CD1c-positive myeloid dendritic cell (primary cell): Measurements from ENCODE around the gene RAP2B.
"Not testable (repeated sequence)": the region's sequence is repeated elsewhere in the genome, so short reads cannot be mapped to it uniquely, and the experiment has no call there.

ENCODE experiments used
- DNase-seq: peaks from one replicate; pipeline ENCODE4 v3.0.0-alpha.2; 2016; ENCODE audit errors: extremely low spot score

The RAP2B gene

DNA sequence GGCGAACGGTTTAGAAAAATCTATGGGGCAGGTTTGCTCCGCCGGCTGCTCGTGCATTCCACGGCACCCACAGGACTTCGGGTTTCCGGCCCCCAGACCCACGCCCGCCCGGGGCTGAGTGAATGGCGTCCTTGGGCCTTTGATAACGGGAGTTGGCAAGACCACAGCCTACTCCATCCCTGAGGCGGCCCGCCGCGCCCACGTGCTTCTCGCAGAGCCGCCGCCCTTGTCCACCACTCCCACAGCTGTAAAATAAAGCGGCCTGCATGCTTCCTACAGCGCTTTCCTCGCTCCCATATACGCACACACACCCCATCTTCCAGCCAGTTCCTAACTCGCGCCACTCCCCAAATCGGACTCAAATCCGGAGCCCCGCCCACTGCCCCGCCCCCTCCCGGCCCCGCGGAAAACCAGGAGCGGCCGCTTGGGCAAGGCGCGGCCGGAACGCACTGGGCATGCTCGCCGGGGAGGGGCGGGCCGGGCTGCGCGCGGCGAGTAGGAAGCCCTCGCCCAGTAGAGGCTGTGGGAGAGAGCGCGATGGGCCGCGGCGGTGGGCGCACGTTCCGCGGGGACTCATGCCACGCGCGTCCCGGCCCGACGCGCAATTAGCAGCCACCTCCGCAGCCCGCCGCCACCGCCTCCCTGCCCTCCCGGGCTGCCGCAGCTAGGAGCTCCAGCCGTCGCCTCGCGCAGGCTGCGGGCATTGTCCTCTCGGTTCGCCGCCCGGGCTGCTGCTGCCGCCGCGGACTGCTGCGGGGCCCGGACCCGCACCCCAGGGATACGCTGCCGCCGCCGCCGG, at the start of gene RAP2B:
Gene RAP2B (plus strand): TSS at position 513 of the 799 bp plus-strand sequence. CDS start 468 bp downstream, outside the sequence.
- DNase-seq = peak; percentile 98

DNA sequence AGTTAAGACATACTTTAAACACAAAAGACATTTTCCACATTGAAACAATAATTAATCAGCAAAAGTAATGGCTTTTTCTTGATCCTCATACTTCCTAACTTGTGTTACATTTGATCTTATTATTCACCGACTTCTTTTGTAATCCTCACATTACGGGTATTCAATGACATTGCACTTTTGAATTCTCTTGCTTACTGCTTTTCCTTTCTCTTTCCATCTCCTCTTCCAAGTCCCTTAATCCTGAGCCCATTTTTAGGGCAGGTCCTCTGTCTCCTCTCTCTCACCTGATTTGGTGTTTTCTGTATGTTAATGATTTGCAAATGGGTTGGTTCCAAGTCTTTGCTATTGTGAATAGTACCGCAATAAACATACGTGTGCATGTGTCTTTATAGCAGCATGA, 48.5 kb upstream of the RAP2B start:
- DNase-seq = no peak

DNA sequence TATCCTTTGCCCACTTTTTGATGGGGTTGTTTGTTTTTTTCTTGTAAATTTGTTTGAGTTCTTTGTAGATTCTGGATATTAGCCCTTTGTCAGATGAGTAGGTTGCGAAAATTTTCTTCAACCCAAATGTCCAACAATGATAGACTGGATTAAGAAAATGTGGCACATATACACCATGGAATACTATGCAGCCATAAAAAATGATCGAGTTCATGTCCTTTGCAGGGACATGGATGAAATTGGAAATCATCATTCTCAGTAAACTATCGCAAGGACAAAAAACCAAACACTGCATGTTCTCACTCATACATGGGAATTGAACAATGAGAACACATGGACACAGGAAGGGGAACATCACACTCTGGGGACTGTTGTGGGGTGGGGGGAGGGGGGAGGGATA, 47.8 kb upstream of the RAP2B start:
- not testable (repeated sequence) for DNase-seq

DNA sequence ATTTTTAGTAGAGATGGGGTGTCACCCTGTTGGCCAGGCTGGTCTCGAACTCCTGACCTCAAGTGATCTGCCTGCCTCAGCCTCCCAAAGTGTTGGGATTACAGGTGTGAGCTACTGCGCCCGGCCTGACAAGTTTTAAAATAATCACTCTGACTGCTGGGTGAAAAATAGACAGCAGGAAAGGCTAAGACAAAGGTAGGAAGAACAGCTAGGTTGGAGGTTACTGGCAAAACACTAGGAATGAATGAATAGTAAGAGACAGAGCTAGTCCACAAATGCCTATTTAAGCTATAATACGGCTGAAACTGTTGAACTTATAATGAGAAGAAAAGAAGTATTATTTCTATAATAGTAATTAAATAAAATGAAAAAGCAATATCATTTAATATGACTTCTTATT, 46.7 kb upstream of the RAP2B start:
- DNase-seq = no peak

DNA sequence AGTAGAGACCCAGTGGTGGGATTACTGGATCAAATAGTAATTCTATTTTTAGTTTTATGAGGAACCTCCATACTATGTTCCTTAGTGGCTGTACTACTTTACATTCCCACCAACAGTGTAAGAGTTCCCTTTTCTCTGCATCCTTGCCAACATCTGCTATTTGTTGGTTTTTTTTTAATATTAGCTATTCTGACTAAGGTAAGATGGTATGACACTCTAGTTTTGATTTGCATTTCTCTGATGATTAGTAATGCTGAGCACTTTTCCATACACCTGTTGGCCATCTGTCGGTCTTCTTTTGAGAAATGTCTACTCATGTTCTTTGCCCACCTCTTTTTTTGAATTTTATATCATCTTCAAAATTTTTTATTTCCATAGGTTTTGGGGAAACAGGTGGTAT, 34.2 kb upstream of the RAP2B start:
- DNase-seq = peak; percentile 36

DNA sequence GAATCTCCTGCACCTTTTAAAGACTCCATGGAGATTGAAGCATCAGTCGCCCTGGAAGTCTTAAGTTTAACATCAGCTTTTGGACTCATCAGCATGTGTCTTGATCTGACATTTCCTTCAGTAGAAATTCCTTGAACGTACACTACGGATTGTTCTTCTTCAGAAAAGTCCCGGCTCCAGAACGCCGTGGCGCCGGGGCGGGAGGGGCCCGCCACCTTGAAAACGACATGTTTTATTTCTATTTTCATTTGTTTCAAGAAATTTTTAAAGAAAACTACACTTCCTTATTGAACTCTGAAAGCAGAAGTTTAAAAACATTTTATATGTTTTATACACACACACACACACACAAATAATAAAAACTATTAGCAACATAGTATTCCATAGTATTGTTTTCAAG, 32.6 kb upstream of the RAP2B start:
- DNase-seq = no peak

DNA sequence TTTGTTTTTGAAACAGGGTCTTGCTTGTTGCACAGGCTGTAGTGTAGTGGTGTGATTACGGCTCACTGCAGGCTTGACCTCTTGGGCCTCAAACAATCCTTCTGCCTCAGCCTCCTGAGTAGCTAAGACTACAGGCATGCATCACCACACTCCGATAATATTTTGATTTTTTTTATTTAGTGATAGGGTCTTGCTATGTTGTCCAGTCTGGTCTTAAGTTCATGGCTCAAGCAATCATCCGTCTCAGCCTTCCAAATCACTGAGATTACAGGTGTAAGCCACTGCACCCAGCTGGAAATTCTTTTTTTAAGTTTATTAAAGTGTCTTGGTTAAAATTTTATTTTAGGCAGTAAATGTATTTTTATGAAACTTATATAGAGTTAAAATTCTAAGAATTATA, 32.2 kb upstream of the RAP2B start:
- no peak for DNase-seq

DNA sequence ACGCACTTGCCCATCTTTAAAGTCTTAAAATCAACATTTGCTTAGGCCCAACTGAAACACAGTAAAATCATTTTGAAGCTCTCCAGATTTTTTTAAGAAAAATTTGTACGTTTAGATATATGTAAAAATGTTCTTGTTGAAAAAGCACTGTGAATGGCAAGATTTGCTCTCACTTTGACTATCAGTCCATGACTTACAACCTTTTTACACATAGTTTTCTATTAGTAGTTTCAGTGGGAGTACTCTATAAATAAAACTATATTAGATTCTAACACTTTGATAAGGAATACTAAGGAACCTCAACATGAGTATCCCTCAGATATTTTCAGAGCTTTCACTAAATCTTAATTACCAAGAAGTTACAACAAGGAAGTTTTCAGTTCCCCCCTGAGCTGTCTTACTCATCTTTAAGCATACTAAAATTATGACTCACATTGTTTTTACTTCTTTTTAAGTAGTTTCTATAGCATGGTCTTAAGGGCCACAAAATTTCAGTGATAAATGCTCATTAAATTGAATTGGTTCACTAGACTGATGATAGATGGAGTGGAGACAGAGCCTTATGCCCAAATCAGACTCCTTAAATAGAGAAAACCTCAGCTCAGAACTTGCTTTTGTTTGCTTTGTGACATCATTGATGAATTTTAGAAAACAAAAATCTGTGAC, 31.6 kb upstream of the RAP2B start:
- DNase-seq = peak; percentile 83

DNA sequence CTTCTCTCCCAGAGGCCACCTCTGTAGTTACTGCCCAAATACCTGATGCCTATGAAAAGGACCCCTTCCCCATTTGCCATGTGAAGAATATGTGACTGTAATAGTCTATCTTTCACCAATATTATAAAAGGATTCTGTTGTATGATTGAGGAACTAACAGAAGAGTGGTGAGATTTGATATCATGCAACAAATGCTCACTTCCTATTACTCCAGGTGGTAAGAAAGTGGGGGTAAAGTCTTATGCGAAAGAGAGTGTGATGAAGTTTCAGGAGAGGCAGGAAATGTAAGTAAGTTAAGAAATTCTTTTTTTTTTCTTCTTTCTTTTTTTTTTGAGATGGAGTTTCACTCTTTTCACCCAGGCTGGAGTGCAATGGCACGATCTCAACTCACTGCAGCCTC, 24.4 kb upstream of the RAP2B start:
- DNase-seq = peak; percentile 65

DNA sequence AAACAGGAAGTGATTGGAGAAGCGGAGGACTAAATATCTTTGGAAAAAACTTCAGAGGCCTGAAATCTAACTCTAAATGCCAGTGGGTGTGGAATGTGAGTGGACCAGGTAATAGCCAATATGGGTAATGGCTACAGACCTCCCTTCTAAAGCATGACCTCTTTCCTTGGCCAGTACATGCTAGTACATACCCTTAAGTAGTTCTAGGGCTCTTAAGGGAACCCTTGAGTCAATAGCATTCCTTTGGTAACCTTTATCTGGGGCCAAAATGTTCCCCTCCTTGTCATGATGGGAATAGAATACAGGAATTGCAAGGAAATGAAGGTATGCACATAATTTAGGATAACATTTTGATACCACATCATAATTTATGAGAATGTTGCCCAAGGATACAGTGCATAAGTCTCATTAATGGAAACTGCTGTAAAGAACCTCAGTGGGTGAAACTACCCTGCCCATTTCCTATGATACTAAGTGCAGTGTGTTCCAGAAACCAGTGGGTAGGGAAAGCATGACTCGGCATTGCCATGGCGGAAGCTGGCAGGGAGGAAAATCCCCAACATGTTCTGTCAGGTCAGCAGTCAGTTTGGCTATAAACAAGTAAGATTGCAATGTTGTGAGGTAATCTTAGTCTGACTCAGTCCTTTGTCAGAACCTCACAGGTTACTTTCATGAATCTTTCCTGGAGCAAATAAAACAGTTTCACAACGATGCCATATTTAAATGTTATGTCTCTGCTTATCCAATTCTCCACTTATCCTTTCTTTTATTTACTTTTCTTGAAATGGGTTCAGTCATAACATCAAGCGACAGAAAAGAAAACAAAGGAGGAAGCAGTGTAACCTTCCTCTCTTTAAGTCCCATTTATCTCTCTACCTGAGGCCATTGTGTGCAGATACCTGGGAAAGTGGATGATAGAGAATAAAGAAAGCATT, 23.5 kb upstream of the RAP2B start:
- peak; percentile 90 for DNase-seq

DNA sequence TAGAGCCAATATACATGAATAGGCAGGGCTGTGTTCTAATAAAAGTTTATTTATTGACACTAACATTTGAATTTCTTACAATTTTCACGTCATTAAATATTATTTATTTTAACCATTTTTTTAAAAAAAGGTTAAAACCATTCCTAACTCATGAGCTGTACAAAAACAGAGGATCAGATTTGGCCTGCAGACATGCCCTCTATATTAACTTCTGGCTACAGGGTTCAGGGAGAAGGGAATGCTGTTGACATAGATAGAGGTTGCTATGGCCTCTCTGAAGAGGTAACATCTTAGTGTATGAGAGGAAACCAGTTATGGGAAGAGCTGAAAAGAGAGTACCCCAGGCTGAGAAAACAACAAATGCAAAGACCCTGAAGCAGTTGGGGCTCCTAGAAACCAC, 19.1 kb upstream of the RAP2B start:
- DNase-seq = no peak

DNA sequence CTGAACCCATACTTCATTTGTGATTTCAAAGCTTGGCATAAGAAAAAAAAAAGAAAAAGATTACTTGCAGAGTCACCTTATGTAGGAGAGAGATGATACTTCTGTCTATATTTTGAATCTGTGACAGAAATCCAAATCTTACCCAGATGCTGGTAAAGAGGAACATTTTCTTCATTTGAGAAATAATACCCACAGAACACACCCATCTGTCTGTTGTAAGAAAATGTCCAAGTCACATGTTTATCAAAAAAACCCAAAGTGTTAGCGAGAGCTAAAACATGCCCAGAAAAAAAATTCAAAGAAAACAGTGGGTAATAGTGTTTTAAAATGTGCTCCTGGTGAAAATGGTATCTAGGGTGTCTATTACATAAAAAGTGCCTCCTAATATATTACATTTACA, 18.0 kb upstream of the RAP2B start:
- DNase-seq = no peak

DNA sequence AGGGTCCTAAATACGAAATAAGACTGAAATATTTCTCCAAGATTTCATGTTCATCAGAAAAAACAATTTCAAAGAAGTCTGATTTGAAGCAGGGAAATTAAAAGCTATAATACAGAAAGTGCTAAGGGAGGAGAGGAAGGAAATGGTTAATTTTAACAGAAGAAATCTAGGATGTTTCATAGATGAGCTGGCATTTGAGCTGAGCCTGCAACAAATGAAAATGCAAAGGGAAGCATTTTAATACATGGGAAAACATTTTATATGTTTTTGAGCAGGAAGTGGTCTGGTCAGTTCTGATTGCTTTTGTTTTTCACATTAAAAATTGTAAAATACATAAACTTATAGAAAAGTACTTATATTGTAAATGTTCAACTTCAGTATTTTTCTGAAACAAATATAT, 17.2 kb upstream of the RAP2B start:
- no peak for DNase-seq

DNA sequence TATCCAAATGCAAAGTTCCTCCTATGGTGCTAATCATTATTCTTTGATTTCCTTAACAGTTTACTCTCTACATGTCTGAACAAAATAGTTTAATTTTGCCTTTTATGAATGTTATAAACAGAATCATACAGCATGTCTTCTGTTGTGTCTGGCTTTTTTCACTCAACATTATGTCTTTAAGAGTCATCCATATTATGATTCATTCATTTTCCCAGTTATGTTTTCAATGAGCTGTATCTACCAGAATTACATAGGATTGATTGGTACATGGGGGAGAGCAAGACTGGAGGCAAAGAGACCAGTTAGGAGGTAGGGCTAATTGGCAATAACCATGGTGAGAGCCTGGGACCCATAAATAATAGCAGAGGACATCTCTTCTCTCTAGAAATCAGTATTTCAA, 16.6 kb upstream of the RAP2B start:
- no peak for DNase-seq

DNA sequence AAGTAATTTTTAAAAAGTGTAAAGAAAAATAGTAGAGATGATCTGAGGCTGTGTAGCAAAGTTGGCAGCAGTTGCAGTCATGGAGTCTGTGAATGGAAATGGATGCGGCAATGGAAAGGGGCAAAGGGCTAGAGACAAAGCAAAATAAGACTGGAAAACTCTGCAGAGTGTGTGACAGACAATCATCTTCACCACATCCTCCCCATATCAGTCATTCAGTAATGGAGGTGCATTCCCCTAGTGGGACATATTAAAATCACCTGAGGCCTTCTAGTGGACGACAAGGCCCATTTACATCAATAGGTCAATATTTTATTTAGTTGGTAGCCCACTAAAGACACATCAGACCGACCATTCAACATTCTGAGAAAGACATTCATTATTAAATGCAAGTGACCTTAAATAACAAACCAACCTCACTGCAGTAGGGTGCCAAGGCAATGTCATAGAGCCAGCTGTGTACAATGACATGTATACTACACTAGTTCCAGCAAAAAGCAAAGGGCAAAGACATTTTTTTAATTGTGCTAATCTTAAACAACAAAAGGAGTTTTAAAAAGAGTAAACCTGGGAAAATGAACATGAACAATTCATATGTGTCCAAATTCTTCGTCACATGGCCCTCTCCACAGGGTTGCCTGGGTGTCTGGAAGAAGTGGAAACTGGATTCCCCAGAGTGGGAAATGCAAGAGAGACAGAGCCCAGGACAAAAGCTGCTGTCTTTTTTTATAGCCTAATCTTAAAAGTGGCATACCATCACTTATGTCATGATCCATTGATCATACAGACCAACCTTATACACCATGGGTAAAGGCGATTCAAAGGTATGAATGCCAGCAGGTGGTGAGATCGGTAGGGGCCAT, 15.6 kb upstream of the RAP2B start:
- DNase-seq = no peak

DNA sequence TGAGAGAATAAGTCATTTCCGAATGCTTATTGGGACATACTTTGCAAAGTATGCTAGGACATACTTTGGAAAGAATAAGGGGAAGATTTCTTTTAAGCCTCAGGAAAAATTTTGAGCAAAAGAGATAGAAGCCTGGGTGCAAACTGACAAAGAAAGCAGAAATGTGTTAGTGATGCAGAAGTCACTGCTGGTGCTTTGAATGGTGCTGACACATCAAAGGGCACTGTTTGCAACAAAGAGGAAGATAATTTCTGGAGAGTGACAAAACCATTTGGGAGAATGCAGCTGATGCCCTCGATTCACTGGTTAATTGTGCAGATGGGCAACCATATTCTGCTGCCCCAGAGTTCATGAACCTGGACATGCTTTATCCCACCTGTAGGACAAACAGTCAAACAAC, 11.0 kb upstream of the RAP2B start:
- DNase-seq = peak; percentile 51

DNA sequence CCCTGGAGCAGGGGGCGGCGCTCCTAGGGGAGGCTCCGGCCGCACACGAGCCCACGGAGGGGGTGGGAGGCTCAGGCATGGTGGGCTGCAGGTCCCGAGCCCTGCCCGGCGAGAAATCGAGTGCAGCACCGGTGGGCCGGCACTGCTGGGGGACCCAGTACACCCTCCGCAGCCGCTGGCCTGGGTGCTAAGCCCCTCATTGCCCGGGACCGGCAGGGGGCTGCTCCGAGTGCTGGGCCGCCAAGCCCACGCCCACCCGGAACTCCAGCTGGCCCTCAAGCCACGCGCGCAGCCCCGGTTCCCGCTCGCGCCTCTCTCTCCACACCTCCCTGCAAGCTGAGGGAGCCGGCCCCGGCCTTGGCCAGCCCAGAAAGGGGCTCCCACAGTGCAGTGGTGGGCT, 6.2 kb upstream of the RAP2B start:
- not testable (repeated sequence) for DNase-seq

DNA sequence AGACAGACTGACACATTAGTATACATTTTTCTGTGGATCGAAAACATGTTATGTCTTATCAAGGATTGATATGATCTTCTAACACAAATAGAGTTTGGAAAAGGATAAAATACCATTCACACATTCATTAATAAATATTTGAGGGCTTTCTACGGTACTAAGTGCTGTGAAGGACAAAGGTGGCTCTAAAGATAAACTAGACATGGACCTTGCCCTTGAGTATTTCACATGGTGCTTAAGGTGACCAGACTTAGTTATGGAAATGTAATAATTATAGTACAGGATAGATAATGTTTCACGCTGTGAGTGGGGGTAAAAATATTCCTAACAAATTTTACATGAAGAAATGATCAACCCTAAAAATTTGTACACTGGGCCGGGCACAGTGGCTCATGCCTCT, 3.8 kb upstream of the RAP2B start:
- DNase-seq = no peak

DNA sequence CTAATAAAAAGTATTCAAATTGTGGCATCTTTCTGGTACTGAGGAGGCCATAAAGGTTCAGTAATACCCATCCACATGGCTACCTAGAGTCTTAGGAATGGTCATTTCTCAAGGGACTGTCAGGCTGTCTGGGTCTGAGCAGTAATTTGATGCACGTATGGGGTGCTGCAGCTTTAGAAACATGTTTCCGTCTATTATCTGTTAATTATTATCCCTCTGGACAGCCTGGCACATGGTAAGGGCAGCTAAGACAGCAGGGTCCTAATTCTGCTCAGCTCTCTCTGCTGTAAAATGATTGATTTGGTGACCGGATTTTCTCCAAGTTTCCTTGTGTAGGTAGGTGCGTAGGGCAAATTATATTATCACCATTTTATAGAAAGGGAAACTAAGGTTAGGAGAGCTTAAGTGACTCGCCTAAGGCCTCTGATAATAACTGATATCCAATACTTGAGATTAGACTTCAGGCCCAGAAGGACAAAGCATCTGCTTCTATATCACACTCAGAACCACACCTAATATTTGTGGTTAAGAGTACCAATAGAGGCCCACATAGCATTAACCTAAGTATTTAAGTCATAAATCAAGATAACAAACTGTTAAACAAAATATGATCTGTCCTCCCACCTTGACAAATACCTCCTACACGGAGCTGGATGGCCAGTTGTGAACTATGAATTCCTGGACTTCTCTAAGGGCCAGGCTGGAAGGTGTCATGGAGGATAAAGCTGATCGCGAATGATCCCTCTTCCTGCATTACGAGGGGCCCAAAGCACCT, 2.9 kb upstream of the RAP2B start:
- no peak for DNase-seq

DNA sequence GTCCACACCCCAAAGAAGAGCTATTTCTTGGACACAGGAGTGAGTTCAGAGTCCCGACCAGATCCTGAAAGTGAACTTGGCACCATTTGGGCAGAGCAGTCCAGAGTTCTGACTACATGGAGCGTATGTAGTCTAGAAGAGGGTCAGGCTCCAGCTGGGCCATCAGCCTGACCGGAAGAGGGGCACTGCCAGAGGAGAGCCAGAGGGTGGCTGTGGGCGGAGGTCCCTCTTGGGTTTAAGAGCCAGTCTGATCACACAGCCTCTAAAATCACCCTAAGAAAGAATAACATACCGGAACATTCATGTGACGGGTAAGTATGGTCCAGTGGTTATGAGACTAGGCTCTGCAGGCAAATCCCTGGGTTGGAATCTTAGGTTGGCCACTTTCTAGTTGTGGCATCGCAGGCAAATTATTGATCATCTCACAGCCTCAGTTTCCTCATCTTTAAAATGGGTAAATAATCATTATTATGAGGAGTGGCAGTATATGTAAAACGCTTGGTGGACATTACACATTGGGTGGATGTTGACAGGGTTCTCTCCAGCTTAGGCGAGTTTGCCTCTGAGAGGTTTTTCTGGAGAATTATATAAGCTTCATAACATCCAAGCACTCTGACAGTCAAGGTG, 2.1 kb upstream of the RAP2B start:
- no peak for DNase-seq
